Measurements from ENCODE around the gene TBC1D10A.

DNA sequence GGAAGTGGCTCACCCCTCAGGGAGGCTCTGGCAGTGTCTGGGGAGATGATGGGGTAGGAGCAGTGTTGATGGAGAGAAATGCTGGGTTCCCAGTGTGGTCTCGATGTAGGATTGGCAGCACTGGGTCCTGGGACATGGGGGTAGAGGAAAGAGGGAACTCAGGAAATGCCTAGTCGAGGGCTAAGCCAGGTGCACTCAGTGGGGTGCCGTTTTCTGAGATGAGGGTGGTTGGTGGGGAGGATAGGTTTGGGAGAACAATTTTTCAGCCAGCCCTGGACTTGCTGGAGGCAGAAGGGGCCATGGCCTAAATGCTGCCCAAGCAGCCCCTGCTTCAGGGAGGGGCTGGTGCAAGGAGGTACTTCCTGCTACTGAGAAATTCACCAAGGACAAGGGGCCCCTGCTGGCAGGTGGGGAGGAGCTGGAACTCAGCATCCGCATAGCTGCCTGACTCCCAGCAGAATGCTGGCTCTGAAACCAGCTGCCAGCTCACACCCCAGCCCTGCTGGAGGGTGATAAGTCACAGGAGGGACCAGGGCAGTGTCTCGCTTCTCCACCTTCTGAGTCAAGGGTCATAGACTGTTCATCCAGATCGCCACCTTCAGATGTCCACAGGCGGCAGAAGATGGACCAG lies 36.0 kb upstream of the TBC1D10A start:
- TF ChIP-seq TOX (CRISPR knock-in tag; IDR thresholded peaks at IDR 0.05; ENCODE audit: borderline replicate concordance) (no peak), RARB (CRISPR knock-in tag; IDR thresholded peaks at IDR 0.05) (no peak), ZNF8 (CRISPR knock-in tag; IDR thresholded peaks at IDR 0.05) (no peak), ESRRG (CRISPR knock-in tag; IDR thresholded peaks at IDR 0.05) (no peak), PATZ1 (CRISPR knock-in tag; IDR thresholded peaks at IDR 0.05; ENCODE audit: borderline replicate concordance) (no peak), TCF4 (CRISPR knock-in tag; IDR thresholded peaks at IDR 0.05; ENCODE audit: borderline replicate concordance) (no peak), PPARA (CRISPR knock-in tag; IDR thresholded peaks at IDR 0.05; ENCODE audit: borderline replicate concordance) (no peak)
- TF ChIP-seq, protein P1, sequence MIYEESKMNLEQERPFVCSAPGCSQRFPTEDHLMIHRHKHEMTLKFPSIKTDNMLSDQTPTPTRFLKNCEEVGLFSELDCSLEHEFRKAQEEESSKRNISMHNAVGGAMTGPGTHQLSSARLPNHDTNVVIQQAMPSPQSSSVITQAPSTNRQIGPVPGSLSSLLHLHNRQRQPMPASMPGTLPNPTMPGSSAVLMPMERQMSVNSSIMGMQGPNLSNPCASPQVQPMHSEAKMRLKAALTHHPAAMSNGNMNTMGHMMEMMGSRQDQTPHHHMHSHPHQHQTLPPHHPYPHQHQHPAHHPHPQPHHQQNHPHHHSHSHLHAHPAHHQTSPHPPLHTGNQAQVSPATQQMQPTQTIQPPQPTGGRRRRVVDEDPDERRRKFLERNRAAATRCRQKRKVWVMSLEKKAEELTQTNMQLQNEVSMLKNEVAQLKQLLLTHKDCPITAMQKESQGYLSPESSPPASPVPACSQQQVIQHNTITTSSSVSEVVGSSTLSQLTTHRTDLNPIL (CRISPR knock-in tag; IDR thresholded peaks at IDR 0.05; ENCODE audit: low read depth): no peak
- TF ChIP-seq, protein P2, sequence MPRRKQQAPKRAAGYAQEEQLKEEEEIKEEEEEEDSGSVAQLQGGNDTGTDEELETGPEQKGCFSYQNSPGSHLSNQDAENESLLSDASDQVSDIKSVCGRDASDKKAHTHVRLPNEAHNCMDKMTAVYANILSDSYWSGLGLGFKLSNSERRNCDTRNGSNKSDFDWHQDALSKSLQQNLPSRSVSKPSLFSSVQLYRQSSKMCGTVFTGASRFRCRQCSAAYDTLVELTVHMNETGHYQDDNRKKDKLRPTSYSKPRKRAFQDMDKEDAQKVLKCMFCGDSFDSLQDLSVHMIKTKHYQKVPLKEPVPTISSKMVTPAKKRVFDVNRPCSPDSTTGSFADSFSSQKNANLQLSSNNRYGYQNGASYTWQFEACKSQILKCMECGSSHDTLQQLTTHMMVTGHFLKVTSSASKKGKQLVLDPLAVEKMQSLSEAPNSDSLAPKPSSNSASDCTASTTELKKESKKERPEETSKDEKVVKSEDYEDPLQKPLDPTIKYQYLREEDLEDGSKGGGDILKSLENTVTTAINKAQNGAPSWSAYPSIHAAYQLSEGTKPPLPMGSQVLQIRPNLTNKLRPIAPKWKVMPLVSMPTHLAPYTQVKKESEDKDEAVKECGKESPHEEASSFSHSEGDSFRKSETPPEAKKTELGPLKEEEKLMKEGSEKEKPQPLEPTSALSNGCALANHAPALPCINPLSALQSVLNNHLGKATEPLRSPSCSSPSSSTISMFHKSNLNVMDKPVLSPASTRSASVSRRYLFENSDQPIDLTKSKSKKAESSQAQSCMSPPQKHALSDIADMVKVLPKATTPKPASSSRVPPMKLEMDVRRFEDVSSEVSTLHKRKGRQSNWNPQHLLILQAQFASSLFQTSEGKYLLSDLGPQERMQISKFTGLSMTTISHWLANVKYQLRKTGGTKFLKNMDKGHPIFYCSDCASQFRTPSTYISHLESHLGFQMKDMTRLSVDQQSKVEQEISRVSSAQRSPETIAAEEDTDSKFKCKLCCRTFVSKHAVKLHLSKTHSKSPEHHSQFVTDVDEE (CRISPR knock-in tag; IDR thresholded peaks at IDR 0.05): no peak
